MM.1S (cell line): ENCODE results near the gene APBB2.

Source experiments
- CTCF ChIP-seq: fragments of 300-600 bp; sonication (generic); IDR thresholded peaks from 2 replicates; pipeline ENCODE4 v1.5.1; 2016; ENCODE audit warnings: antibody characterized with exemption, low read length, mixed read lengths
- EZH2 ChIP-seq: fragments of 300-600 bp; sonication (generic); optimal IDR thresholded peaks from 2 replicates; pipeline ENCODE3; 2017; ENCODE audit warnings: low read depth, mild to moderate bottlenecking, antibody characterized with exemption, low read length, mixed read lengths
- EZH2phosphoT487 ChIP-seq: fragments of 300-600 bp; sonication (generic); IDR thresholded peaks from 2 replicates; pipeline ENCODE4 v1.6.1; 2018; ENCODE audit warnings: antibody characterized with exemption, low read length

DNA sequence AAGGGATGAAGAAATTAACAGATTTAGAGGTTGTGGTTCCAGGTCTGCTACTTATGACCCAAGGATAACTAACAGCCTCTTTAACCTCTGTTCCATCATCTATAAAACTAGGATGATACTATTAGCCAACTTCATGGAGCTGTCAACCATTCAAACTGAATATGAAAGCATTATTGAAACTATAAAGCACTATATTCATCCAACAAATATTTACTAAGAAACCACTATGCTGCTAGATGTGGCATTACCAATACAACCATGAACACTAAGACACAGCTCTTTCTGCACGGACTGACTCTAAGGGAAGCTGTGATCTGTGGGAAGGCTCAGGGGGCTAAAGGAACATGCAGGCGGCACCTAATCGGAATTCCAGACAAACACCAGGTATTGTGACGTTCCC, 66.0 kb downstream of the APBB2 start:
- no peak for TF ChIP-seq CTCF
- no peak for TF ChIP-seq EZH2
- TF ChIP-seq EZH2phosphoT487: no peak
